Measurements from ENCODE around the gene PDE8B. TPM values are rescaled to one million over a fixed set of nuclear protein-coding genes. Genes with fewer than 3 reads are reported as not detected.

Gene PDE8B
- total RNA-seq, 1 experiment from 2014 or later: 0.54 TPM

DNA sequence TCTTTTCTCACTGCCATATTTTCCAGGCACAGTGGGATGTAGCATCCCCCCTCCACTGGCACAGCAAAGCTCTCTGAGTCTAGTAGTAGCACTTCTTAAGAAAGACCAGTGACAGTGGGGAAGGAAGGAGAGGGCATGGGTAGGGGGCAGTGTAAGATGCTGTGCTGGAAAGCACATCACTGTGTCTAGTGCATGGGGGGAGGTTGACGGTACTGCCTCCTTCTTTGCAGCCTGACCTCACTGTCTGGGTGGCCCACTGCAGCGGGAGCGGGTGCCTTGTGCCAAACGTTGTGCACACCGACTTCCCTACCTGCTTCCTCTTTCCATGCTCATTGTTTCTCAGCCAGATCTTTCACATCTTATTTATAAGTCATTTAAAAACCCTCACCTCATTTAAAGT is 91.8 kb downstream of the PDE8B start:
- CTCF ChIA-PET: no interaction called here
- DNase-seq: no peak
- Mint-ChIP-seq H3K27me3 (ENCODE audit: unreplicated experiment) (peaks cover 62% of the 10 kb centered on the region), H3K9me3 (ENCODE audit: low read depth, unreplicated experiment) (no peaks in the 10 kb centered on the region), H3K36me3 (ENCODE audit: insufficient read depth, unreplicated experiment) (no peaks in the 10 kb centered on the region), H3K27ac (ENCODE audit: unreplicated experiment) (no peak overlapping the region), H3K4me1 (ENCODE audit: low read depth, unreplicated experiment) (no peaks in the 10 kb centered on the region), H3K4me3 (ENCODE audit: low read depth, unreplicated experiment) (no peak overlapping the region)
- TF ChIP-seq, protein P1, sequence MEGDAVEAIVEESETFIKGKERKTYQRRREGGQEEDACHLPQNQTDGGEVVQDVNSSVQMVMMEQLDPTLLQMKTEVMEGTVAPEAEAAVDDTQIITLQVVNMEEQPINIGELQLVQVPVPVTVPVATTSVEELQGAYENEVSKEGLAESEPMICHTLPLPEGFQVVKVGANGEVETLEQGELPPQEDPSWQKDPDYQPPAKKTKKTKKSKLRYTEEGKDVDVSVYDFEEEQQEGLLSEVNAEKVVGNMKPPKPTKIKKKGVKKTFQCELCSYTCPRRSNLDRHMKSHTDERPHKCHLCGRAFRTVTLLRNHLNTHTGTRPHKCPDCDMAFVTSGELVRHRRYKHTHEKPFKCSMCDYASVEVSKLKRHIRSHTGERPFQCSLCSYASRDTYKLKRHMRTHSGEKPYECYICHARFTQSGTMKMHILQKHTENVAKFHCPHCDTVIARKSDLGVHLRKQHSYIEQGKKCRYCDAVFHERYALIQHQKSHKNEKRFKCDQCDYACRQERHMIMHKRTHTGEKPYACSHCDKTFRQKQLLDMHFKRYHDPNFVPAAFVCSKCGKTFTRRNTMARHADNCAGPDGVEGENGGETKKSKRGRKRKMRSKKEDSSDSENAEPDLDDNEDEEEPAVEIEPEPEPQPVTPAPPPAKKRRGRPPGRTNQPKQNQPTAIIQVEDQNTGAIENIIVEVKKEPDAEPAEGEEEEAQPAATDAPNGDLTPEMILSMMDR (IDR thresholded peaks at IDR 0.05; ENCODE audit: unreplicated experiment): no peak
- no TSS peak for BruUV-seq (replicated peaks)
- intact Hi-C loops (cut with micrococcal nuclease; ENCODE audit: unreplicated experiment): no loop called here

DNA sequence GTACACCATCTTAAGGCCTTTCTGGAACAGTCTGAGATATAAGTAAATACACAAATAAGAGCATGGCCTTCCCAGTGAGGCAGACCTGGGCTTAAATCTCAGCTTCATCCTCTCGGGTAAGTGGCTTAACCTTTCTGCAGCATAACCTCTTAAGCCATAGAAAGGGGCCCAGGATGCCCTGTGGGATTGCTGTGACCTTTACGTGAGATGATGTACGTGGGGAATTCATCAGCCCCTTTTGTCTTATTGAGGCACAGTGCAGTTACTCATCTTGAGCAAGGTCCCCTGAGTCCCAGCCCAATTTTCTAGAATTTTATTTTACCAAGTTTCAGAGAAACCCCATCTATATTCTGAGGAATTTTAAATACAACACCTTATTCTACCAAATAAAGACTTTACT is 92.2 kb downstream of the PDE8B start:
- no peaks in the 10 kb centered on the region for H3K36me3 Mint-ChIP-seq (ENCODE audit: insufficient read depth, unreplicated experiment)
- peaks cover 62% of the 10 kb centered on the region for H3K27me3 Mint-ChIP-seq (ENCODE audit: unreplicated experiment)
- no TSS peak for BruUV-seq (replicated peaks)
- DNase-seq: no peak
- H3K27ac Mint-ChIP-seq (ENCODE audit: unreplicated experiment): no peak overlapping the region
- no peak overlapping the region for H3K4me3 Mint-ChIP-seq (ENCODE audit: low read depth, unreplicated experiment)
- intact Hi-C loops (cut with micrococcal nuclease; ENCODE audit: unreplicated experiment): no loop called here
- H3K4me1 Mint-ChIP-seq (ENCODE audit: low read depth, unreplicated experiment): no peaks in the 10 kb centered on the region
- TF ChIP-seq, protein P1 (IDR thresholded peaks at IDR 0.05; ENCODE audit: unreplicated experiment): no peak
- no peaks in the 10 kb centered on the region for H3K9me3 Mint-ChIP-seq (ENCODE audit: low read depth, unreplicated experiment)
- CTCF ChIA-PET: no interaction called here

DNA sequence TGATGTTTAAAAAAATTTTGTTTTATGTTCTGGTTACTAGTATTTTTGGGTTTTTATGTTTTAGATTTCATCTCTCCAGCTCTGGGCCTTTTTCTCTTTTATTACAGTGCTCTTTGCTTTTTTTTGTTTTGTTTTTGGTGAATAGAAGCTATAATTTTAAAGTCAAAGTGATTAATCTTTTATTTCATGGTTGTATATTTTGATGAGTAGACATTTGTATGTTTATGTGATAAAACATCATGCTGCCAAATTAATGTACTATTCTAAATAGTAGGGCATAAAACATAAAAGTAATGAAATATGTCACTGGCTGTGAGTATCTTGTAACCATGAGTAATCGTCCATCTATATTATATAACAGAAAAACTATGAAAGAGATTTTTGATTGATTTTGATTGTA is 93.9 kb downstream of the PDE8B start:
- no peak overlapping the region for H3K27ac Mint-ChIP-seq (ENCODE audit: unreplicated experiment)
- BruUV-seq (replicated peaks): no TSS peak
- no peak overlapping the region for H3K4me3 Mint-ChIP-seq (ENCODE audit: low read depth, unreplicated experiment)
- no peaks in the 10 kb centered on the region for H3K9me3 Mint-ChIP-seq (ENCODE audit: low read depth, unreplicated experiment)
- CTCF ChIA-PET: interaction anchor here (0.7 kb wide), 1 partner anchor 582 kb away, joined by 3 read pairs; no protein-coding TSS in a partner anchor
- no peaks in the 10 kb centered on the region for H3K4me1 Mint-ChIP-seq (ENCODE audit: low read depth, unreplicated experiment)
- intact Hi-C loops (cut with micrococcal nuclease; ENCODE audit: unreplicated experiment): no loop called here
- peaks cover 65% of the 10 kb centered on the region for H3K27me3 Mint-ChIP-seq (ENCODE audit: unreplicated experiment)
- no peak for DNase-seq
- TF ChIP-seq, protein P1 (IDR thresholded peaks at IDR 0.05; ENCODE audit: unreplicated experiment): no peak
- no peaks in the 10 kb centered on the region for H3K36me3 Mint-ChIP-seq (ENCODE audit: insufficient read depth, unreplicated experiment)

DNA sequence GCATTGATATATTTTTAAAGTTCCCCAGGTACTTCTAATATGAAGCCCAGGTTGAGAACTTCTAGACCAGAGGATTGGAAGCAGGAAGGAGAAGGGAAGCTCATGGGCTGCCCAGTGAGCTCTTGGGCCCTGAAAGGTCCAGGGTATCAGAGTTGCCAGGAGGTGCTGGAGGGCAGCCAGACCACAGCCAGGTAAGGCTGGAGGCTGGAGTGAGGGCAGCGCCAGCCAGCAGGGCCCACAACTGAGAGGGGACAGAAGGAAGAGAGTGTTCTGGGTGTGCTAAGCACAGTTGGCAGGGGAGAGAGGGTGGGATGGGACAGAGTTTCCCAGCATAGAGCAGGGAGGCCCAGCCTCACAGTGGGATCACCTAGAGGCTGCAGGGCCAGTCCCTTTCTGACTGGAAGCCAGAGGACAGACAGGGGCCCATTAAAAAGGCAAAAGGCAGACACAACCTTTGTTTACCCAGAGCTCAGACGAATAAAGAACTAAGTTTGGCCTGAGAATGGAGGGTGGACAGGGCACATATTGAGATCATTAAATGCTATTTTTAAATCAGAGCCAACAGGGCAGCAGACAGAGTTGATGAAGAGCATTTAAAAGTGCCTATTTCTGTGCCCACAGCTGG is 94.9 kb downstream of the PDE8B start:
- Mint-ChIP-seq H3K9me3 (ENCODE audit: low read depth, unreplicated experiment) (no peaks in the 10 kb centered on the region), H3K27me3 (ENCODE audit: unreplicated experiment) (peaks cover 65% of the 10 kb centered on the region), H3K4me3 (ENCODE audit: low read depth, unreplicated experiment) (no peak overlapping the region), H3K4me1 (ENCODE audit: low read depth, unreplicated experiment) (no peaks in the 10 kb centered on the region), H3K27ac (ENCODE audit: unreplicated experiment) (no peak overlapping the region), H3K36me3 (ENCODE audit: insufficient read depth, unreplicated experiment) (no peaks in the 10 kb centered on the region)
- BruUV-seq (replicated peaks): no TSS peak
- no peak for DNase-seq
- TF ChIP-seq, protein P1 (IDR thresholded peaks at IDR 0.05; ENCODE audit: unreplicated experiment): no peak
- intact Hi-C loops (cut with micrococcal nuclease; ENCODE audit: unreplicated experiment): no loop called here
- CTCF ChIA-PET: interaction anchor here (0.6 to 0.7 kb wide), 2 partner anchors 527 to 583 kb away, joined by 3 to 4 read pairs; no protein-coding TSS in a partner anchor
